Mesenchymal stem cell (in vitro differentiated cells and primary cell): ENCODE measurements around the gene RHBDD1.
A peak's percentile ranks its signal among the peaks of the same experiment; 100 is the strongest.

Experiments used
- DNase-seq: peaks from one replicate; pipeline ENCODE4 v3.0.0-alpha.2; 2013
- H2AFZ ChIP-seq: one replicate; pipeline ENCODE4 v1.6.1; 2013; ENCODE audit warnings: low read depth, mild to moderate bottlenecking, control low read depth, inconsistent platforms, low read length, moderate library complexity
- H2AK5ac ChIP-seq: 2 replicates; pipeline ENCODE4 v1.6.1; 2013; ENCODE audit warnings: low read length, moderate library complexity, mild to moderate bottlenecking, inconsistent platforms; ENCODE audit not compliant: severe bottlenecking
- H2BK120ac ChIP-seq: one replicate; pipeline ENCODE4 v1.6.1; 2013; ENCODE audit warnings: low read depth, mild to moderate bottlenecking, inconsistent platforms, low read length, moderate library complexity
- H2BK12ac ChIP-seq, 2 experiments: one replicate each; pipeline ENCODE4 v1.6.1; 2013; ENCODE audit warnings: inconsistent platforms in 2 of 2, low read length in 2 of 2, mild to moderate bottlenecking in 2 of 2, moderate library complexity in 2 of 2, control low read depth in 1 of 2
- H2BK15ac ChIP-seq: one replicate; pipeline ENCODE4 v1.6.1; 2013; ENCODE audit warnings: mild to moderate bottlenecking, low read depth, inconsistent platforms; ENCODE audit not compliant: poor library complexity, severe bottlenecking
- H2BK5ac ChIP-seq: 2 replicates; pipeline ENCODE4 v1.6.1; 2013; ENCODE audit warnings: low read depth, mild to moderate bottlenecking, low read length, control low read depth, inconsistent platforms; ENCODE audit not compliant: poor library complexity, severe bottlenecking
- H3K14ac ChIP-seq, 2 experiments: one replicate each; pipeline ENCODE4 v1.6.1; 2013; ENCODE audit warnings: inconsistent platforms in 2 of 2, low read length in 2 of 2, control low read depth in 1 of 2, mild to moderate bottlenecking in 1 of 2, moderate library complexity in 1 of 2
- H3K18ac ChIP-seq, 2 experiments: one replicate each; pipeline ENCODE4 v1.6.1; 2013; ENCODE audit warnings: inconsistent platforms in 2 of 2, low read length in 2 of 2, control low read depth in 1 of 2, low read depth in 1 of 2, mild to moderate bottlenecking in 1 of 2
- H3K23ac ChIP-seq, 2 experiments: one replicate each; pipeline ENCODE4 v1.6.1; 2013; ENCODE audit warnings: inconsistent platforms in 2 of 2, low read length in 2 of 2, mild to moderate bottlenecking in 2 of 2, moderate library complexity in 2 of 2, control low read depth in 1 of 2
- H3K27ac ChIP-seq: 2 replicates; pipeline ENCODE4 v1.5.1; 2013; ENCODE audit warnings: mild to moderate bottlenecking, moderate library complexity, low read length, control low read depth, inconsistent platforms; ENCODE audit not compliant: poor library complexity, severe bottlenecking
- H3K27me3 ChIP-seq, 2 experiments: 2 replicates each; pipeline versions ENCODE4 v1.6.1 to v1.7.0; 2013; ENCODE audit warnings: low read length in 2 of 2, mild to moderate bottlenecking in 2 of 2, moderate library complexity in 2 of 2, control low read depth in 1 of 2, inconsistent platforms in 1 of 2; ENCODE audit not compliant: control insufficient read depth in 1 of 2, insufficient read depth in 1 of 2
- H3K36me3 ChIP-seq, 2 experiments: 2 replicates each; pipeline versions ENCODE4 v1.6.1 to v1.7.0; 2013; ENCODE audit warnings: low read length in 2 of 2, control low read depth in 1 of 2, inconsistent platforms in 1 of 2, low read depth in 1 of 2, mild to moderate bottlenecking in 1 of 2; ENCODE audit not compliant: insufficient read depth in 2 of 2, control insufficient read depth in 1 of 2
- H3K4ac ChIP-seq, 2 experiments: one replicate each; pipeline ENCODE4 v1.6.1; 2013; ENCODE audit warnings: inconsistent platforms in 2 of 2, low read length in 2 of 2, mild to moderate bottlenecking in 2 of 2, moderate library complexity in 2 of 2, control low read depth in 1 of 2, low read depth in 1 of 2
- H3K4me1 ChIP-seq: 2 replicates; pipeline ENCODE4 v1.6.1; 2013; ENCODE audit warnings: low read depth, low read length, control low read depth; ENCODE audit not compliant: control insufficient read depth, insufficient read depth
- H3K4me2 ChIP-seq: 2 replicates; pipeline ENCODE4 v1.6.1; 2013; ENCODE audit warnings: low read length, mild to moderate bottlenecking, inconsistent platforms; ENCODE audit not compliant: poor library complexity, severe bottlenecking
- H3K4me3 ChIP-seq, 2 experiments: 2 replicates each; pipeline versions ENCODE4 v1.5.1 to v1.7.0; 2013; ENCODE audit warnings: low read length in 2 of 2, mild to moderate bottlenecking in 2 of 2, control low read depth in 1 of 2, low read depth in 1 of 2; ENCODE audit not compliant: insufficient read depth in 1 of 2
- H3K79me1 ChIP-seq: replicated peaks from 2 replicates; pipeline ENCODE4 v1.6.1; 2013; ENCODE audit warnings: mild to moderate bottlenecking, control low read depth, low read length, inconsistent platforms; ENCODE audit not compliant: poor library complexity, severe bottlenecking
- H3K9ac ChIP-seq: 2 replicates; pipeline ENCODE4 v1.7.0; 2013; ENCODE audit warnings: mild to moderate bottlenecking, low read length, moderate library complexity
- H3K9me3 ChIP-seq: 2 replicates; pipeline ENCODE4 v1.7.0; 2013; ENCODE audit warnings: mild to moderate bottlenecking, low read length; ENCODE audit not compliant: control insufficient read depth
- H4K8ac ChIP-seq: one replicate; pipeline ENCODE4 v1.6.1; 2013; ENCODE audit warnings: inconsistent platforms, mild to moderate bottlenecking, low read length, moderate library complexity
- H4K91ac ChIP-seq: one replicate; pipeline ENCODE4 v1.6.1; 2013; ENCODE audit warnings: mild to moderate bottlenecking, low read length, inconsistent platforms
- WGBS: methylation state at CpG from one replicate; pipeline ENCODE4 v1.1.7; 2013; ENCODE audit warnings: mixed read lengths; 5-methylcytosine and 5-hydroxymethylcytosine counted together

RHBDD1 gene

DNA sequence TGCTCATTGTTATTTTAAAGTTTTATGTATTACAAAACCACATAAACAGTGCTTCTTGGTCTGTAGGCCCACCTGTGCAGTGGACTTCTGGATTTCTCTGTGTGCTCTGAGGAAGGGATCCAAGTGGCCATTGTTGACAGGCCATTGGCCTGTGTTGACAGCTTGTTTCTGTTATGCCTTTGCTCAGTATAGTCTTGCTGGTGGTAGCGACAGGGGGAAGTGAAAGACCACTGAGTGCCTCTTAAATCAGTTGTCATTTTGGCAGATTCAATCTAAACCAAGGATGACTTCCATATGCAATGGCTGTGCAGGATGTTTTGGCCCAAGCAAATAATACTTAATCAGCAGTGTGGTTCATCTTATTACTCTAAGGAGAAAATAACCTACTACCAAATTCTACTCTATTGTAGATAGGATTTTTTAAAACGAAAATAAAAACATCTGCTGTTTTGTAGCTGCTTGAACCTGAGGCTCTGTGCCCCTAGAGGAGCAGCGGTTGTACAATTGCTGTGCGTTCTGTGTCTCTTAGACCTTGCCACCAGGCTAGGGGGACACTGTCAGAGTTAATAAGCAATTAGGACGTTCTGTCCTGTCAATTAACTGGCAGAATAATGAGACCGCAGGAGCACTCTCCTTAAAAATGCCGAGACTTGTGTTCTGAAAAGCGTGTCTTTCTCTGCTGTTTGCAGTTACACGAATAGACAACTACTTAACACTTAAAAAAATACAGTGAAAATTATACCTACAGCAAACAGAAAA, 108.2 kb downstream of the RHBDD1 start:
- H2BK120ac ChIP-seq = no peak overlapping the region
- H3K18ac ChIP-seq = no peak overlapping the region
- H2BK12ac ChIP-seq = no peak overlapping the region
- H3K23ac ChIP-seq = no peak overlapping the region
- H2BK5ac ChIP-seq = no peak overlapping the region
- H3K9me3 ChIP-seq = peaks cover 7% of the 10 kb centered on the region
- no peak overlapping the region for H4K91ac ChIP-seq
- H3K4ac ChIP-seq = no peak overlapping the region
- no peak overlapping the region for H3K14ac ChIP-seq
- H2BK15ac ChIP-seq = no peak overlapping the region
- no peaks in the 10 kb centered on the region for H3K36me3 ChIP-seq
- H4K8ac ChIP-seq = no peak overlapping the region
- H2AFZ ChIP-seq = no peak overlapping the region
- peaks cover 2% of the 10 kb centered on the region for H3K79me1 ChIP-seq
- DNase-seq = no peak
- 92% methylated on average over 8 of the region's 9 CpGs for WGBS
- H2AK5ac ChIP-seq = no peak overlapping the region
- H3K4me3 ChIP-seq = no peak overlapping the region
- H3K4me2 ChIP-seq = no peak overlapping the region
- no peak overlapping the region for H3K9ac ChIP-seq
- H3K4me1 ChIP-seq = no peaks in the 10 kb centered on the region
- no peak overlapping the region for H3K27ac ChIP-seq
- no peaks in the 10 kb centered on the region for H3K27me3 ChIP-seq

DNA sequence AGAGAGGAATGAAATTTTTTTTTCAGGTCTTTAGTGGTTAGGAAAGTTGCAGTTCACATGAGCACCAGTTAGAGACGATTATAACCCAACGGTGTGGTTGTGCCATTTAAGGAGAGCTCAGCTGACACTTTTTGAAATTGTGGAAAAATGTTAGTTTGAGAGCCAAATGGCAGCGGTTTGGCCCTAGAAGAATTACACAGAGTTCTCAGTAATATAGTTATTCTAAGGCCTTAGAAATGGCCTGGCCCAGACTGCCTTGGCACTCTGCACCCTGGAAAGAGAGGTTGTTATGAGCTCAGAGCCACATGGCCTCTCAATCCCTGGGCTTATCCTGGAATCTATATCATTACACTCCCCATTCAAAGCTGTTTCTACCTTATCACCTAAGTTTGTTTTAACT, 117.4 kb downstream of the RHBDD1 start:
- 92% methylated on average over 3 of the region's 3 CpGs for WGBS
- no peaks in the 10 kb centered on the region for H3K27me3 ChIP-seq

DNA sequence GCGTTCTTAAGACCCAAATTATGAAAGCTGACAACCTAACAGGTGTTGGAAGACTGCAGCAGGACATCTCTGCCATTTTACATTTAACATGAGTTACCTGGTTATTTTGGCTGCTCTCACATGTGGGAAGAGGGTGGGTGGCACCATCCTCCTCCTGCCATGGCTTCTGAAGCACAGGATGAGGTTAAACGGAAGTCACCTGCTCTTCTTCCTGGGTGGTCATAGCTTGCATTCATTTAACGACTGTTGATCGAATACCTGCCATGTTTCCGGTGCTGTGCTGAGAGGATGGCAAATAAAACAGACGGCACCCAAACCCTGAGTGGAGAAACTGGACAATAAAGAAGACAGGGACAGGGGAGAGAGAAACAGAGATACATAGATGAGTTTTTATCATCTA, 118.0 kb downstream of the RHBDD1 start:
- H3K9me3 ChIP-seq = no peaks in the 10 kb centered on the region
- no peak overlapping the region for H3K23ac ChIP-seq
- DNase-seq = no peak
- H4K91ac ChIP-seq = no peak overlapping the region
- no peak overlapping the region for H3K27ac ChIP-seq
- H3K4me1 ChIP-seq = no peaks in the 10 kb centered on the region
- H3K27me3 ChIP-seq = no peaks in the 10 kb centered on the region
- H3K18ac ChIP-seq = no peak overlapping the region
- H2BK15ac ChIP-seq = no peak overlapping the region
- WGBS = 92% methylated on average over 6 of the region's 6 CpGs
- H3K14ac ChIP-seq = no peak overlapping the region
- no peak overlapping the region for H3K4me3 ChIP-seq
- H2BK120ac ChIP-seq = no peak overlapping the region
- H4K8ac ChIP-seq = no peak overlapping the region
- no peak overlapping the region for H2BK5ac ChIP-seq
- peaks cover 3% of the 10 kb centered on the region for H3K79me1 ChIP-seq
- H2BK12ac ChIP-seq = no peak overlapping the region
- H2AK5ac ChIP-seq = no peak overlapping the region
- no peak overlapping the region for H3K9ac ChIP-seq
- H3K4ac ChIP-seq = no peak overlapping the region
- H3K36me3 ChIP-seq = no peaks in the 10 kb centered on the region
- no peak overlapping the region for H3K4me2 ChIP-seq
- no peak overlapping the region for H2AFZ ChIP-seq

More for the DNA sequence above, 117.4 kb downstream of the RHBDD1 start:
- no peak for DNase-seq
- Histone ChIP-seq H3K4me1 (no peaks in the 10 kb centered on the region), H3K23ac (no peak overlapping the region), H2BK12ac (no peak overlapping the region), H3K79me1 (peaks cover 3% of the 10 kb centered on the region), H3K4me3 (no peak overlapping the region), H3K4me2 (no peak overlapping the region), H2BK5ac (no peak overlapping the region), H2AFZ (no peak overlapping the region), H3K4ac (no peak overlapping the region), H3K14ac (no peak overlapping the region), H3K9ac (no peak overlapping the region), H3K36me3 (no peaks in the 10 kb centered on the region), H2BK120ac (no peak overlapping the region), H3K27ac (no peak overlapping the region), H4K8ac (no peak overlapping the region), H3K18ac (no peak overlapping the region), H3K9me3 (no peaks in the 10 kb centered on the region), H2BK15ac (no peak overlapping the region), H4K91ac (no peak overlapping the region), H2AK5ac (no peak overlapping the region)

DNA sequence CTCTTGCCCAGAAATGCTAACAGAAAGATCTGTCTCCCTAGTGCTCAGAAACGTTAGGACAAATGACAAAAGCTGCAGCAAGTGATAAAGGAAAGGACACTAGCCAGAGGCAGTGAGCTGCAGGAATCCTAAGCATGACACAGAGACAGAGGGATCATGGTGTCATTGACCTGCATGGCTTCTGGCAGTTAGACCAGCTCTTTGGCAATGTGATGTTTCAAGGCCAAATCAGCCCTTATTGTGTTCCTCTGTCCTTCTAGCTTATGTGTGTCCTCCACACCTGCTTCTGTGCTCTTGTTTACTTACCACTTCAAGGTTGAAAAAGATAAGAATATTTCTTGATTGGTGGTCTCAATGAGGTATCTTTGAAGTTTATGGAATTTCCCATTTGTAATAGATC, 120.8 kb downstream of the RHBDD1 start:
- H3K14ac ChIP-seq = no peak overlapping the region
- no peak for DNase-seq
- 43% methylated on average over 1 of the region's 1 CpG for WGBS

More for the DNA sequence above, 120.8 kb downstream of the RHBDD1 start:
- no peak overlapping the region for H3K23ac ChIP-seq
- no peaks in the 10 kb centered on the region for H3K27me3 ChIP-seq
- H4K8ac ChIP-seq = no peak overlapping the region
- no peak overlapping the region for H3K27ac ChIP-seq
- H3K79me1 ChIP-seq = peaks cover 3% of the 10 kb centered on the region
- no peak overlapping the region for H2AK5ac ChIP-seq
- no peak overlapping the region for H2AFZ ChIP-seq
- no peak overlapping the region for H3K4ac ChIP-seq
- H3K4me1 ChIP-seq = no peaks in the 10 kb centered on the region
- no peak overlapping the region for H2BK15ac ChIP-seq
- H3K4me3 ChIP-seq = no peak overlapping the region
- no peak overlapping the region for H3K9ac ChIP-seq
- H2BK120ac ChIP-seq = no peak overlapping the region
- no peaks in the 10 kb centered on the region for H3K36me3 ChIP-seq
- peak overlapping the region in 1 of 2 experiments; percentile 19 for H2BK12ac ChIP-seq
- H2BK5ac ChIP-seq = no peak overlapping the region
- no peak overlapping the region for H3K18ac ChIP-seq
- H3K4me2 ChIP-seq = no peak overlapping the region
- H3K9me3 ChIP-seq = no peaks in the 10 kb centered on the region
- H4K91ac ChIP-seq = no peak overlapping the region
